Eye (tissue), 1 donor: ENCODE results near the gene TMEM97.
A peak's percentile ranks its signal among the peaks of the same experiment; 100 is the strongest.

ENCODE experiments used
- DNase-seq: peaks from one replicate; pipeline ENCODE4 v3.0.0-alpha.2; 2015

Gene TMEM97

DNA sequence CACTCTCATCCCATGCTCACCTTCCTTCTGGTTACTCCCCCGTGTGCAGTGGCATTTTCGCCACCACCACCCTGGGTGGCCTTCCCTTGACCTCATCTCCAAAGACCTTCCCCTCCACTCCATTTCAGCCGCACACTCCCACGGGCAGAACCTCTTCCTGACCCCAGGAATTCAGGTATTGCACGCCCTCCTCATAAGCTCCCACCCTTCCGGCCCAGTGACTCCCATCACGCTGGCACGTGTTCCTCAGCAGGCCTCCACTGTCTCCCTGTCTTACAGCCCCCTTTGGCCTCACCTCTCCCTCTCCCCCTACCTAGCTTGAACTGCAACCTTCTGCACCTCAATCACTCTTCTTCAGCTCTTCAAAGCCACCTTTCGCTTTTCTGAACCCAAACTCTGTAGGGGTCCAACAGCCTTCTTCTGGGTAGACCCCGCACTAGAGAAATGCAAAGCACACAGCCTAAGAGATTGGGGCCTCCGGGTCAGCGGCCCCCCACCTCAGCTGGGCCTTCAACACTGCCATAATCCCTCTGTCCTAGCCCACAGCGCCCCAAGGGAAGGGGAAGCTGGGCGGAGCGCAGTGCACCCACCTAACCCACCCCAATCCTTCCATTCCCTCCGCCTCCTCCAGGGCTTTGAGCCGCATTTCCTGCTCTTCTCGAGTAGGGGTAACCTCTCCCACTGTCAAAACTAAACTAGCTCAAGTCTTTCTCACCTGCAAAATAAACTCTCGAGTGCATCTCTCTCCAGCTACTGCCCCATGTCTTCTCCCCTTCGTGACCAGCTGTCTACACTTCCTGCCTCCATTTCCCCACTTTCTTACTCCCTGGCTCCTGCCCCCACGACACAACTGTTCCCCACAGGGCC, 1.7 kb upstream of the TMEM97 start:
- no peak for DNase-seq

DNA sequence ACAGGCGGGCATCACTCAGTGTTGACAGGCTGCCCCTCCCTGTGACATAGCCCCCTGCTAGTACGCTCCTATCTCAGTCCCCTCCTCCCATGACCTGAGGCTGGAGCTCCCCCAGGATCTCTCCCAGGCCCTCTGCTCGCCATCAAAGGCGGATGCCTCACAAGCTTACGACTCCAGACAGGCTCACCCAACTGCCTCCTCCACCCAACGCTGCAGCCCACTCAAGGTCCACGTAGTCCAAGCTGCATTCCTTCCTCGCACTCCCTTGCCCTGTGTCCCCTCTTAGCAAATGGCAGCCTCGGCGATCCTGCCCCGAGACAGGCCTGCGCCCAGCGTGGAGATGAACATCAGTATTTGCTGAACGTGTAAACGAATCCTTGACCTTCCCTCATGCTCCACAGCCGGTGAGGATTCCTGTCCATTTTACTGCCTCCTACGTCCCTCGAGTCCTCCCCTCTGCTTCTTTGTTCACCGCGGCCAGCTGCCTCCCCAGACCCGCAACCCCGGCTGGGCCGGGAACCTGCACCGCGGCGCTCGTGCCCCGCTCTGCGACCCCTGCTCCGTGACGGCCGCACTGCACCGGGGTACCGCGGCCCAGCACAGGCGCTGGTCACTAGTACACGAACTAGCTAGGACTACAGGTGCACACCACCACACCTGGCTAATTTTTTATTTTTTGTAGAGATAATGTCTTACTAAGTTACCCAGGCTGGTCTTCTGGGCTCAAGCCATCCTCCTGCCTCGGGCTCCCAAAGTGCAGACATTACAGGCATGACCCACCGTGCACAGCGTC, 838 bp upstream of the TMEM97 start:
- peak; percentile 75 for DNase-seq

DNA sequence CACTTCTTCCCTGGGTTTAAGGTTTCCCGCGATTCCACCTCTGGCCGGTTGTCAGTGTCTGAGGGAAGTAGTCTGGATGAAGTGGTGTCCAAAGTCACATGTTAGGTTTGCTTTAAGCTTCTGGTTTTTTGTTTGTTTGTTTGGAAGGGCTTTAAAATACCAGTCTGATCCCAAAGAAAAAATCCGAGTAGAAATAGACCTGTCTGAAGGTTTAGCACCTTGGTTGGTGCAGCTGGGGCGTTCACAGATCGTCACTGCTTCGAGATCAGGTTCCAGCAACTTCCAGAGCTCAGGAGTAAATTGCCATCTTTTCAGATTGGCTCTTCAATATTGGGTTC, 567 bp downstream of the TMEM97 start:
- DNase-seq, result no peak

DNA sequence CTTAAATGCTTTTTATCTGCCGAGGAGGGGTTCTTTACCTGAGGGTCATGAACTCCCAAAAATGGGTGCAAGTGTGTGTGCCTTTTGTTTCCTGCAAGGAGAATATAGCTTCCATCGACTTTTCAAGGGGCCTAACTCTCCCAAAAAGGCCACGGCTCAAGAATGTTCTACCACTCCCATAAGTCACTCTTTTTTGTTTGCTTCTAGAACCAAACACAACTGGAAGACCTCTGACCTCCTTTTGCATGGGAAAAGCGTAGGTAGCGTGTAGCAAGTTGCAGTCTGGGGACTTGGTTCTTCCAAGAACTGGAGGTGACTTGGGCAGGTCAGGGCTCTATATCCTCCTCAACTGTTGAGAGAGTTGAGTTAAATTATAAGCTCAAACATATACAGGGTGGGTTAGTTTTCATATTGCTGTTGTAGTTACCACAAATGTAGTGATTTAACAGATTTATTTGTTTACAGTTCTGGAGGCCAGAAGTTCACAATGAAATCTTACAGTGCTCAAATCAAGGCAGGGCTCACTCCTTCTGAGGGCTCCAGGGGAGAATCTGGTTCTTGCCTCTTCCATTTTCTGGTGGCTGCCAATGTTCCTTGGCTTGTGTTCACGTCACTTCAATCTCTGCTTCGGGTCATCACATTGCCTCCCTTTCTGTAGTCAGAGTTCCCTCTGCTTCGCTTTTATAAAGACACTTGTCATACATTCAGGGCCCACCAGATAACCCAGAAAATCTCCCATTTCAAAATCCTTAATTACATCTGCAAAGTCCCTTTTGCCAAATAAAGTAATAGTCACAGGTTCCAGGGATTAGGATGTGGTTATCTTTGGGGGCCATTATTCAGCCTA, 1.4 kb downstream of the TMEM97 start:
- DNase-seq, result no peak

DNA sequence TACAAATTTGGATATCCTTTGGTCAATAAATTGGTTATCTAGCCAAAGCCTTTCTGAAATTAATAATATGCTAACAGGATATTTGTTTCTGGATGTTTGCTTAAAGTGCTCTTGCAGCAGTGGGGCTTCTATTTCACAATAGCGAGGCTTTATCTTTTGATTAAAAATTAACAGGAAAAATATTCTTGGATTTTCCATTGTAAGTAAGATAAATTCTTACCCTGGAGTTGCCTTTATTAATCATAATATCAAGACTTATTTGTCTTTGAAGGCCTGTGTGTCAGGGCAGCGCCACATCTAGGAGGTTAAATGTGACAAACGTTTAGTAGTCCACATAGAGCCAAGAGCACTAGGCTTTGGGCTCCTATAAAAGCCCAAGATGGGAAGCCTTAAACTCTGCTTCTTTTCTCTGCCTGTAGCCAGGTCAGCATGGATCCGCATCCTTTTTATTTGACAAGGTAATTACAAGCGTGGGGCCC, 5.3 kb downstream of the TMEM97 start:
- DNase-seq, result no peak

DNA sequence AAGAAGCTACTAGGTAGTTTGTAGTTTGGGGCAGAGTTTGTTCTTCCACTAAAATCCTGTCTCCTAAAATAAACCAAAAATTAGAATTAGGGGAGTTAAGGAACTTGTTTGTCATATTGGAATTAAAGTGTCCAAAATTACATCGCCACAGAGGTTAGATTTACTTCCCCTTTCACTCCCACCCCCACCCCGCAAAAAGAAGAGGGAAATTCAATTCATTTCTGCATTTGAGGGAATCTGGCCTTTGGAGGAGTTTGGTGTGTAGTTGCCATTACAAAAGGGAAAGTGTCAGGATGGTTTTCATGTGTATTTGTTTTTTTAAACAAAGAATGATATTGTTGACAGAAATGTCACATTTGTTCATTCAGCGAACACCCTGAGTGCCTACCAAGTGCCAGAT, 5.8 kb downstream of the TMEM97 start:
- no peak for DNase-seq

DNA sequence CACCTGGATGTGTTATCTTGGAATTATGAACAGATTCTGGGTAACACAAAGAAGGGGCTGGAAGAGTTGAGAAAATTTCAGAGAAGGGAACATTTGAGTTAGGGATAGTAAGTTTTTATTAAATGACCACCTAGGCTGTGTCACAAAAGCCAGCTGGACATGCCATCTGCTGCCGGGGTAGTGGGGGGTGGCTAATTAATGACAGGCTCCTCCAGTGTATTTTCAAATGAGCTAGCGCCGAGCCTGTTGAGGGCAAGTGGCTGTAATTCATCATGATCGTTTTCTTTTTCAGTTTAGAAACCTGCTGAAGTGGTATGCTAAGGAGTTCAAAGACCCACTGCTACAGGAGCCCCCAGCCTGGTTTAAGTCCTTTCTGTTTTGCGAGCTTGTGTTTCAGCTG, 6.2 kb downstream of the TMEM97 start:
- peak; percentile 53 for DNase-seq

DNA sequence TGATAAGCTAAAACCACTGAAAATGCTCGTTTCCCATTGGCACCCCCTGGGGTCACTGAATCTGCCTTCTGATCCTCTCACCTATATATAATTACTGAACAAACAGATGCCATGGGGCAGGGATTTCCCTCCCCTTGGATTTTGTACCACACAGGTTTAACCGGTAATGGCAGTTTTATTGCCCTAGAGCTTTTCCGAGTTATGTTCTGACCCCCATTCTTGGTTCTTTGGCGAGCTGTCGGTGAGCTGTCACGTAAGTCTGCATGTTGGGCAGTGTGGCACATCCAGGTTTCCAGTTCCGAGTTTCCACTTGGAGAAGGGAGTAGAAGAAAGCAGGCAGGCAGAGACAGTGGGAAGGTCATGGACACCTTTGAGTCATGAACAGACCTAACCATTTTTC, 7.1 kb downstream of the TMEM97 start:
- DNase-seq, result no peak

DNA sequence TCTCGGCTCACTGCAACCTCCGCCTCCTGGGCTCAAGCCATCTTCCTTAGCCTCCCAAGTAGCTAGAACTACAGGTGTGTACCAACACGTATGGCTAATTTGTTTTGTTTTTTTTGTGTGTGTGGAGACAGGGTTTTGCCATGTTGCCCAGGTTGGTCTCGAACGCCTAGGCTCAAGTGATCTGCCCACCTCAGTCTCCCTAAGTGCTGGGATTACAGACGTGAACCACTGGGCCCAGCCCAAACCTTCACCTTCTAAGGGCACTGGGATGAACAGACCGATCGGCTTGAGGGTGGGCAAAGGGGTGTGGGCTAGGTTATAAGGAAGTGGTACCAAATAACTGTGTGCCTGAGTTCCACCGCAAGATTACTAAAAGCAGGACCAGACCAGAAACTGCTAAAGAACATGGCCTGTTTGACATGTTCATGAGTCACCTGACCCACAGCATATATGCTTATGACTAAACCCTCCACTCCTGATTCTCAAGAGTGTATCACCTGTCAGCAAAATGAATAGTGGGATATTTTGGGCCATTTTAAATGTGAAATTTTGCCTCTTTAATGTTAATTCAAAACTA, 8.1 kb downstream of the TMEM97 start:
- no peak for DNase-seq

DNA sequence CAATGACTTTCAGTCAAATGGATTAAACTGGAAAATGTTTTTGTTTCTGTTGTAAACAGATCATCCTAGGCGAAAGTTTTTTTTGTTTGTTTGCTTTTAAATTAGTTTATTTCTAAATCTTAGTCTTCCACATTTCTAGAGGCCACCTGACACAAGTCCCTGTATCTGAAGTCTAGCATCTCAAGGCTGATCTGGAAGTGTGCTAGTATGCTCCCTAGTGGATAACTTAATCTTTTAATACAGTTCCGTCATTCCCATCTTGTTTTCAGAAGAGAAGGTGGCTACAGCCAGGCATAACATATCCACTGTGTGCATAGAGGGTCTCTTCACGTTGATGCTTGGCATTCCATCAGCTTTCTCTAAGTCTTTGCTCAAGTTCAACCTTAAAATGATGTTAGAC, 8.7 kb downstream of the TMEM97 start:
- no peak for DNase-seq

DNA sequence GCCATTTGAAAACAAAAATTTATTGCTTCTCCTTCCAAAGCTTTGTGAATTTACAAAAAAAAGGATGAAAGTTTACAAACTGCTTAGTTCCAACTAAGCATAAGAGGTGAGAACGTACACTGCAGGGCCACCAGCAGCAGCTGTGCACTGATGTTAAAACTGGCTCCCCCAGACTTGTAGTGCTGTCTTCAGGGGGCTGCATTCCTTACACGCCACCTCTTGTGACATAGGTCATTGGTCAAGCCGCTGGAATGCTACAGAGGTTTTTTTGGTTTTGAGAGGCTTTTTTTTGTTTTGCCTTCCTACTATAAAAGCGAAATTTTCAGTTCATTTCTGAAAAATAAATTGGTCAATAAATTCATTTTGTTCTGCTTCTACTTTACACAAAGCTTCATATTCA, 9.3 kb downstream of the TMEM97 start:
- DNase-seq, result no peak

DNA sequence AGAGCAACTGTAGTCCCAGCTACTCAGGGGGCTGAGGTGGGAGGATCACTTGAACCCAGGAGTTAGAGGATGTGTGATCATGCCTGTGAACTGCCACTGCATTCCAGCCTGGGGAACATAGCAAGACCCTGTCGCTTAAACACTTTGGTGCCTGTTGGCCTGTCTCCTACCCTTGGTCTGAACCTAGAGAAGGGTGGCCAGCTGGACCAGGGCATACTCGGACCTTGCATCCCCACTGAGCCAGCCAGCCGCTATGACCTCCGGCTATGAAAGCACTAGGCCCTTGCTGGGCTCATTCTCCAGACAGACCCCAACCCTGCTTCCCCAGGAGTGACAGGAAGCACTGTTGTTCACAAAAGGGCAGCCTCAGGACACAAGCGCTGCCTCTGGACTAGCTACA, 11.7 kb downstream of the TMEM97 start:
- DNase-seq, result no peak

DNA sequence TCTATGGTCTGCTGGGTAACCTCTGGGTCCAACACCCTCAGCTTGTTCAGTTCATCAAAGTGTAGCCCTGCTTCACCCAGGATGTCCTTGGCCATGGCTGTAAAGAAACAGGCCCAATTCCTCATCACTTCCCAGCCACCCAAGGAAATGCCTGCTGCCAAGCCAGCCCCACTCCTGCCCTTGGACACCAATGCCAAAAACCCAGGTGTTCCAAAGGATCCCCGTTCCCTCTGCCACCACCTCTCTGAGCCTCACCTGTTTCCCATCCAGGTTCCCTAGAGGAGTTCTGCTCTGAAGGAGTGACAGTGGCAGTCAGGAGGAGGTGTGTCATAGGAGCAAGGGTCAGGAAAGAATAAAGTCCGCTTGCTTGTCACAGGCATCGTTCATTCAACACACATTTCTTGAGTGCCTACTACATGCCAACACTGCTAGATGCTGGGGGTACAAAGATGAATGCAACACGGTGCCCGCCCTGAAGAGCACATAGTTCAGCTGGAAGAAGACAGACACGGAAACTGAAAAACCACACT, 13.0 kb downstream of the TMEM97 start:
- no peak for DNase-seq

DNA sequence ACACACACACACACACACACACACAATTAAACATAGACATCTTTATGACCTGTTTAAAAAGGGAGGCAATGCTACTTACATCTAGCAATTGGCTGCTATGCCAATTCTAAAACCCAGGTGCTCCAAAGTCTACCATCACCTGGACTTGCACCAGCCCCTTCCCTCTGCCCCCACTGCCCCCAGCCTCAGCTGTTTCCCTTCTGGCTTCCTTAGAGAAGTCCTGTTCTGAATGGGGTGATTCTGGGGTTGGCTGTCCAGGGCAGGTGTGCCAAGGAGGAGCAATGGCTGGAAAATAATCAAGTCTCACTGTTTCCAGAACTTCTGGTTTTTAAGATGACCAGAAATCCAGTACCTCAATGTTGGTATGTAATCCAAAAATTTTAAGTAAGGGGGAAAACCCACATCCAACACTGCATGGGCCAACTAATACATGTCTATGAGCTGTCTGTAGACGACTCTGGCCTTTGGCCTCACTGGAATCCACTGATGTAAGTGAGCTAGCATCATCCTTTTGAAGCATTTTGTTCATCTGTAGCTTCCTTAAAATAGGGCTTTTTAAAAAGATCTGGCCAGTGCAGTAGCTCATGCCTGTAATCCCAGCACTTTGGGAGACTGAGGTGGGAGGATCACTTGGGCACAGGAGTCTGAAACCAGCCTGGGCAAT, 14.2 kb downstream of the TMEM97 start:
- DNase-seq, result no peak

DNA sequence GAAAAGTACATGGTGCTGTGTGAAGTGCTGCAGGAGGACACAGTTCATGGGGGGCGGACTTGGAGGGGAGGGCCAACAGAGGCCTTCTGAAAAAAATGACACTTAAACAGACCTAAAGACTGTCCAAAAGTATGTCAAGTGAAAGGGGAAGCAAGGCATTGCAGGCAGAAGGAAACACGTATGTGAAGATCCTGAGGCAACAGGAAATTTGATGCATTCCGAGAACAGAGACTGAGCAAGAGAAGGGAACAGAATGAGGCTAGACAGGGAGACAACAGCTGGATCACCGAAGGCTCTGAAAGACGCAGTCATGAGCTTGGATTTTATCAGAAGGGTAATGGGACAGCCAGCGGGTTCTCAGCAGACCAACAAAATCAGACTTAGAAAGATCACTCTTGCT, 15.2 kb downstream of the TMEM97 start:
- no peak for DNase-seq

DNA sequence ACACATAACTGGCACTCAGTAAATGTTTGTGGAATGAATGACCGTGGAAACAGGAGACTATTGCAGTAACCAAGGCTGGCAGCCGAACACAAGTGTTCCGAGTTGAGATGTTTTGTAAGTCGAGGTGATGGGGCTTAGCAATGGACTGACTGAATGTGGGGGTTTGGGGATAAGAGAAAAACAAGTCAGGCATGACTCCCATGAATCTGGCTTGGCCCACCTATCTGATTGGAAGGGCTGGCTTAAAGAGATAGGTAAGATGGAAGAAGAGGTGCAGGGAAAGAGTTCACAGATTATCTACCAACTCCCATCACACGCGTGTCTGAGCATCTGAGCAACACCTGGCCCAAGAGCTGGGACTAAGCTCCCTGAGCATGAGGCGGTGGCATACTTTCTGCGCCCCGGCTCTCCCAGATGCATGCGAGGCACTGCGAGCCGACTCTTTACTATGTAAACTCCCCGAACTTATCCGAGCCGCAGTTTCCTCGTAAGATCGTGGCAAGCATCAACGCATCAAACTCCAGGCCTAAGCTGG, 15.7 kb downstream of the TMEM97 start:
- no peak for DNase-seq

DNA sequence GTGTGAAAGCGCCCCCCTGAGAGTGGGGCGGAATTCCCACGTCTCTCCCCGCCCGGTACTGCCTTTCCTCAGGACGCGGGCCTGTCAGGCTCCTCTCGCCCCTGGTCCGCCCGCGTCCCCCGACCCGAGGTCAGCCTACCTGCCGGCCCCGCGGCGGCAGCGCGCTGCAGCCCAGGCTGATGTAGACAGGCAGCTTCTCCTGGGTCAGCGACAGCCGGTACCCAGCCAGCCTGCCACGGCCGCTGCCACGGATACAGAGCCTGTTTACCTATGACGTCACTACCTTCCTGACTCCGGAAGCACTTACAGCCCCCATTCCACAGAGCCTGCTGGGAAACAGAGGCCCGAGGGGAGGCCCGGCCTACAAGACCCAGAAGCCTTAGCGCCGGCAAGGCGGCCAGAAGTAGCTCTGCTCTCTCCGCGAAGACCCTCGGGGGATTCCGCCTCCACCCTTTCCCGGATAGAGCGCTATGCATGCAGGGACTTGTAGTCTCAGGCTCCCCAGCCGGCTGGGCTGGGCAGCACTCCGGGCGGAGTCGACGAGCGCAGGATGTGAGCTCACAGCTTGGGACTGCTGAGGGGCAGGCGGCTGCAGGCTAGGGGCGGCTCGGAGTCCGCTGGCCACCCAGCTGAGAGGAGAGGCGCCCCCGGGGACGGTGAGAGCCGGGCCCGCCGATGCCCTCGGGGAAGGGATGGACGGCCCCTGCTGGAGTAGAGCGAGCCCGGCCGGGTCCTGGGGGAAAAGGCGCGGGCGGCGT, 16.4 kb downstream of the TMEM97 start, which contains the start of the genes IFT20 and TNFAIP1:
TSS of gene IFT20 (minus strand) at position 272 of the 758 bp plus-strand sequence. CDS start 3,487 bp downstream, outside the sequence.
TSS of gene TNFAIP1 (plus strand) at position 561 of the 758 bp plus-strand sequence. CDS start 3,761 bp downstream, outside the sequence.
- DNase-seq, result peak; percentile 100

DNA sequence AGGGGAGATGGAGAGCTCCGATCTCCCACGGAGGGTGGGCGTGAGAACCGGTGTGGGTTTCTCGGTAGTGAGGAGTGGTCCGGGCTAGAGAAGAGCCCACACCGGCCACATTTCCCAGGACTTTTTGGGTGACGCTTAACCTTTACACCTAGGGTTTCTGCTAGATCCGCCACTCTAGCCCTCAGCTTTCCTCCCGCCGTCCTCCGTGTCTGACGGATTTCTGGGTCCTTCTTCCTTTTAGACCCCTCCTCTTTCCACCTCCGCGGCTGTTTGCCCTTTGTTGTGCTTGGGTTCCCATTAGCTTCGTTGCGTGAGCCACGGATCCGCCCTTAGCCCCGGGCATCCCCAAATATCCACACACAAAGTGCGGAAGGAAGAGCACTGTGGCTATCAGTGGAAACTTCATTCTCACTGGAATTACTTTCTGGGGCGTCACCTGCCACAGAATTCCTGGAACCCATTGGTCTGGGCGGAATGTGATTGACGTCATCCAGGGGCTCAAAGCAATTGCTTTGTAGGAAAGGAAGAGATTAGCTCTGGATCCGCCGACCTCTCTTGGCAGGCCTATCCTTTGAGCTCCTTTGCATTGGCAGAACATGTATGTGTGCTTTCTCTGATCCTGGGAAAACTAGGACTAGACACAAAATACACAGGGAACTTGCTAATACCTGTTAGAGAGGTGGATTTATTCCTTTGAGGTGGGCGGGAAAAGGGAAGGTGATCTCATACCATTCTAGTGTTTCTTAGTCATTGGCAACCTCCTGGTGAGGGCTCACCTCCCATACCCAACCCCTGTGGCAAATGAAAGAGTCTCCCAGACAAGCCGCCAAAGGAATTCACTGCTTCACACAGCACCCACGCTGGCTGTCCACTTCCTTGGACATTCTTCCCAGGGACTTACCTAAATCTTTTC, 17.2 kb downstream of the TMEM97 start:
- peak; percentile 93 for DNase-seq

DNA sequence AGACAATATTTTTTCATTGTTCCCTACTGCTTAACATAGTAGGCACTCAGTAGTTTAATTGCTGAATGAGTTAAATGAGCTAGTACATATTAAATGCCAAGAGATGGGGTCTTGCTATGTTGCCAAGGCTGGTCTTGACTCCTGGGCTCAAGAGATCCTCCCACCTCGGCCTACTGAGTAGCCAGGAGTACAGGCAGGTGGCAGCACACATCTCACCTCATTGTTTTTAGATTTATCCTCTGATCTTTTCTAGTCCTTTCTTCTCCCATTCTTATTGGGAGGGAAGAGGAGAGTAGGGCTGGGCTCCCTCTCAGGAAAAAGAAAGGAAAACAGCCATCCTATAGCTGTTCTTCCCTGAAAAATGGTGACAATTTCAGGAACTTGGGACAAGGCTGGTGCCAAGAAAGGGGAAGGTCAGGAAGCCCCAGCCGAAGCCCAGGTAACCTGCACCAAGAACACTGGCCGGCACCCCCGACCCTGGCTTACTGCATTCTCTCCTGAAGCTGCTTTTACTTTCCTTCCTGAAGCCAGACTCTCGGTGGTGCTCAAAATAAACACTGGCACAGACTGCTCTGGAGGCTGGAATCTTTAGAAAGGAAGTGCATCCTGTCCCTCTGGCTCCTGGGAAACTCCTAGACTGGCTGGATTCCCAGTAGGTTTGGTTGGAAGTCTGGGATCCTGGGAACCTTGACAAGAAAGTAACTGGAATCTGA, 19.2 kb downstream of the TMEM97 start:
- no peak for DNase-seq
